Measurements from ENCODE around the gene FBXO38. TPM values are rescaled to one million over a fixed set of nuclear protein-coding genes. Genes with fewer than 3 reads are reported as not detected.

The FBXO38 gene
- total RNA-seq, 1 donor from 2014 or later = 65.0 TPM

DNA sequence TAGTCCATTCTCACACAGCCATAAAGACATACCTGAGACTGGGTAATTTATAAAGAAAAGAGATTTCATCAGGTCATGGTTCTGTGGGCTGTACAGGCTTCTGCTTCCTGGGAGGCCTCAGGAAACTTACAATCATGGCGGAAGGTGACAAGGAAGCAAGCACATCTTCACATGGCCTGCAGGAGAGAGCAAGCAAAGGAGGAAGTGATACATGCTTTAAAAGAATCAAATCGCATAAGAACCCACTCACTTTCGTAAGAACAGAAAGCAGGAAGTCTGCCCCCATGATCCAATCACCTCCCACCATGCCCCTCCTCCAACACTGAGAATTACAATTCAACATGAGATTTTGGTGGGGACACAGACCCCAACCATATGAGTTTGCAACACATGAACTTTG, 5.1 kb upstream of the FBXO38 start:
- DNase-seq (ENCODE audit: low spot score, unreplicated experiment) = no peak
- H3K4me1 Mint-ChIP-seq (ENCODE audit: low read depth) = peaks cover 13% of the 10 kb centered on the region
- no peaks in the 10 kb centered on the region for H3K27me3 Mint-ChIP-seq
- peaks cover 6% of the 10 kb centered on the region for H3K36me3 Mint-ChIP-seq (ENCODE audit: insufficient read depth)
- no peak overlapping the region for H3K4me3 Mint-ChIP-seq (ENCODE audit: low read depth)
- H3K27ac Mint-ChIP-seq = no peak overlapping the region
- TF ChIP-seq, protein P1, sequence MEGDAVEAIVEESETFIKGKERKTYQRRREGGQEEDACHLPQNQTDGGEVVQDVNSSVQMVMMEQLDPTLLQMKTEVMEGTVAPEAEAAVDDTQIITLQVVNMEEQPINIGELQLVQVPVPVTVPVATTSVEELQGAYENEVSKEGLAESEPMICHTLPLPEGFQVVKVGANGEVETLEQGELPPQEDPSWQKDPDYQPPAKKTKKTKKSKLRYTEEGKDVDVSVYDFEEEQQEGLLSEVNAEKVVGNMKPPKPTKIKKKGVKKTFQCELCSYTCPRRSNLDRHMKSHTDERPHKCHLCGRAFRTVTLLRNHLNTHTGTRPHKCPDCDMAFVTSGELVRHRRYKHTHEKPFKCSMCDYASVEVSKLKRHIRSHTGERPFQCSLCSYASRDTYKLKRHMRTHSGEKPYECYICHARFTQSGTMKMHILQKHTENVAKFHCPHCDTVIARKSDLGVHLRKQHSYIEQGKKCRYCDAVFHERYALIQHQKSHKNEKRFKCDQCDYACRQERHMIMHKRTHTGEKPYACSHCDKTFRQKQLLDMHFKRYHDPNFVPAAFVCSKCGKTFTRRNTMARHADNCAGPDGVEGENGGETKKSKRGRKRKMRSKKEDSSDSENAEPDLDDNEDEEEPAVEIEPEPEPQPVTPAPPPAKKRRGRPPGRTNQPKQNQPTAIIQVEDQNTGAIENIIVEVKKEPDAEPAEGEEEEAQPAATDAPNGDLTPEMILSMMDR (IDR thresholded peaks at IDR 0.05; ENCODE audit: unreplicated experiment) = no peak
- no peaks in the 10 kb centered on the region for H3K9me3 Mint-ChIP-seq (ENCODE audit: low read depth)

DNA sequence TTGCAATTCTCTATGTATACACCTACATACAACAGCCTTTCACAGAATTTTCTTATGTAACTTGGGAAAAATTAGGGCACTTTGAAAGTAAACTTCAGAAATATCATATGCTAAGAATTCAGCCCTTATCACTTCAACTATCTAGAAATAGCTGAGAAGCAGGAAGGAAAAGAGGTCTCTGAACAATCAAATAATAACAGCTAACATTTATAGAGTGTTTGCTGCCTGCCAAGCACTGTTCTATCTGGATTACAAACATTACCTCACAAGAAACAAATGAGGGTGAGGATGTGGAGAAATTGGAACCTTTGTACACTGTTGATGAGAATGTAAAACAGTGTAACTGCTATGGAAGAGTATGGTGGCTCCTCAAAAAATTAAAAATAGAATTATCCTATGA, 4.4 kb upstream of the FBXO38 start:
- peaks cover 6% of the 10 kb centered on the region for H3K36me3 Mint-ChIP-seq (ENCODE audit: insufficient read depth)
- no peaks in the 10 kb centered on the region for H3K27me3 Mint-ChIP-seq
- no peak overlapping the region for H3K27ac Mint-ChIP-seq
- no peak overlapping the region for H3K4me3 Mint-ChIP-seq (ENCODE audit: low read depth)
- TF ChIP-seq, protein P1 (IDR thresholded peaks at IDR 0.05; ENCODE audit: unreplicated experiment) = no peak
- peaks cover 17% of the 10 kb centered on the region for H3K4me1 Mint-ChIP-seq (ENCODE audit: low read depth)
- no peaks in the 10 kb centered on the region for H3K9me3 Mint-ChIP-seq (ENCODE audit: low read depth)
- DNase-seq (ENCODE audit: low spot score, unreplicated experiment) = no peak

DNA sequence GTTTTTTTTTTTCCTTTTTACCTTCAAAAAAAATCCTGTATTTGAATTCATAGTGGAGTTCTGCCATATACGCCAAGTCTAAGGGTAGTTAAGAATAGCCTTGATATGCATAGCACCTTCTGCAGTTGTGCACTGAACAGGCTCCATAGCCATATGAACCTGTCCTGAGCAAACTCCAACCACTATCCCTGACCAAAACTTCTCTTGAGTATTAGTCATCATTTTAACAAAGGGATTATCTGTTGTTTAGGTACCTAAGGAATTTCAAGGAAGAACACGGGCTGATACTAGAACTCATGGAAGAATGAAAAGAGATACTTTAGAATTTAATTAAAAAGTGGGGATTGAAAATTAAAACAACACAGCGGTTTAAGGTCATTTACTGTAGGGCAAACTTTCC, 1.9 kb upstream of the FBXO38 start:
- TF ChIP-seq, protein P1 (IDR thresholded peaks at IDR 0.05; ENCODE audit: unreplicated experiment) = no peak
- peaks cover 28% of the 10 kb centered on the region for H3K4me1 Mint-ChIP-seq (ENCODE audit: low read depth)
- H3K36me3 Mint-ChIP-seq (ENCODE audit: insufficient read depth) = peaks cover 6% of the 10 kb centered on the region
- no peak overlapping the region for H3K4me3 Mint-ChIP-seq (ENCODE audit: low read depth)
- no peaks in the 10 kb centered on the region for H3K9me3 Mint-ChIP-seq (ENCODE audit: low read depth)
- H3K27me3 Mint-ChIP-seq = no peaks in the 10 kb centered on the region
- DNase-seq (ENCODE audit: low spot score, unreplicated experiment) = no peak
- no peak overlapping the region for H3K27ac Mint-ChIP-seq

DNA sequence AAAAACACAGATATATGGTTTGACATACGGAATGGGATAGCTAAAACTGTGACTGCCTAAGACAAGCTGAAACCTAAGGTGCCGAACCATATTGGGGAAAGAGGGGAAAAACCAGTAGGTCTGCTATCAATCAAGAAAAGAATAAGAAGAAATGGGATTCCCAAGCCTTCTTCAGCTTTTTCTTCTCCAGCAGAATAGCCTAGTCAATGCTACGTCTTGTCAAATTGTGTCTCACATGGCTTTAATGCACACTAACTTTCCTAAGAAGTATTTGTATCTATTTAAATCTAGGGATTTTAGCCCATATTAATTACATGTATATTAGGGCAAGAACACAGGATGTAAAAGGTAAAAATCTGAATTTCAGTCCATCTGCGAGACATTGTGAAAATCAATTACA, 797 bp upstream of the FBXO38 start:
- peaks cover 28% of the 10 kb centered on the region for H3K4me1 Mint-ChIP-seq (ENCODE audit: low read depth)
- H3K27ac Mint-ChIP-seq = peak overlapping the region; percentile 99
- H3K27me3 Mint-ChIP-seq = no peaks in the 10 kb centered on the region
- no peaks in the 10 kb centered on the region for H3K9me3 Mint-ChIP-seq (ENCODE audit: low read depth)
- peaks cover 2% of the 10 kb centered on the region for H3K36me3 Mint-ChIP-seq (ENCODE audit: insufficient read depth)
- TF ChIP-seq, protein P1 (IDR thresholded peaks at IDR 0.05; ENCODE audit: unreplicated experiment) = no peak
- no peak for DNase-seq (ENCODE audit: low spot score, unreplicated experiment)
- H3K4me3 Mint-ChIP-seq (ENCODE audit: low read depth) = peak overlapping the region; percentile 89

DNA sequence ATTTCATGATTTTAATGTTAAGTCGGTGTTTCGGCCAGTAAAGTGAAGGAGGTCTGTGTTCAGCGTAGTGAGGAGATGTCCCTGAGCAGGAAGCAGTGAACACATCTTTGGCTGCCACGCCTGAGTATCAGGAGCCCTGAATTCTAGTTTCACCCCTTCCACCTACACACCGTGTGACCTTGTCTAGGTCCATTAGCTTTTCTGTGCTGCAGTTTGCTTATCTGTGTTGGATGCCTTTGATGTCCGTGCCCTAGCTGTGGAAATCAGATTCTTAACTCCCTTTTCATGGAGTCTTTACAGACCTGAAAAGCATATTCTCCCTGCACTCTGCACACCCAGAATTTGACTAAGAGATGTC, 601 bp downstream of the FBXO38 start:
- Mint-ChIP-seq H3K4me3 (ENCODE audit: low read depth) (peak overlapping the region; percentile 89), H3K9me3 (ENCODE audit: low read depth) (no peaks in the 10 kb centered on the region), H3K4me1 (ENCODE audit: low read depth) (peaks cover 31% of the 10 kb centered on the region), H3K36me3 (ENCODE audit: insufficient read depth) (peaks cover 3% of the 10 kb centered on the region), H3K27ac (peak overlapping the region; percentile 99), H3K27me3 (no peaks in the 10 kb centered on the region)
- TF ChIP-seq, protein P1 (IDR thresholded peaks at IDR 0.05; ENCODE audit: unreplicated experiment) = no peak
- no peak for DNase-seq (ENCODE audit: low spot score, unreplicated experiment)
